Adrenal gland (tissue), 5 donors: ENCODE measurements around the gene KIAA0513.

Source experiments
- POLR2A ChIP-seq, 2 donors: fragments of 450-650 bp; IDR thresholded peaks; one replicate each; pipeline ENCODE4 v1.6.1; 2017; ENCODE audit warnings: antibody characterized with exemption in 2 of 2, mild to moderate bottlenecking in 2 of 2, moderate library complexity in 1 of 2
- TF ChIP-seq, protein P1 (sequence below), 6 experiments: fragments of 450-650 bp in 4 of 6; fragments of 200-600 bp in 2 of 6; sonication (generic) in 1 of 6; IDR thresholded peaks; 1 replicate in 5 of 6; 2 replicates in 1 of 6; pipeline versions ENCODE4 v1.5.1 to v1.8.0; 2016 to 2021; ENCODE audit warnings: antibody characterized with exemption in 6 of 6, mild to moderate bottlenecking in 2 of 6, moderate library complexity in 1 of 6
- donor health status: DM: no; HTN: no; CAD: no.

DNA sequence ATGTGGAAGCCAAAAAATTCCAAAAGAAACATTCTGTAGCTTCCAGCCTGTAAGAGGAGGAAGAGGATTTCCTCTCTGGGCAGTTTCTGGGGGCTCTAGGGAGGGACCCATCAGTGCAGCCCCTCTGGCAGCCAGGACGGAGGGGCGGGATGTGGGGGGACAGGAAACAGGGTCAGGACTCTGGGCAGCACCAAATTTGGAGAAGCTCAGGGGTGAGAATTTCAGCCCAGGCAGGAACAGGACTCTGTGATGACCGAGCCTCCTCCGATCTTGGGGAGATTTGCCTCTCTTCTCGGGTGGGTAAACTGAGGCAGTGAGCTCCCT, 103.1 kb downstream of the KIAA0513 start:
- TF ChIP-seq, protein P1, sequence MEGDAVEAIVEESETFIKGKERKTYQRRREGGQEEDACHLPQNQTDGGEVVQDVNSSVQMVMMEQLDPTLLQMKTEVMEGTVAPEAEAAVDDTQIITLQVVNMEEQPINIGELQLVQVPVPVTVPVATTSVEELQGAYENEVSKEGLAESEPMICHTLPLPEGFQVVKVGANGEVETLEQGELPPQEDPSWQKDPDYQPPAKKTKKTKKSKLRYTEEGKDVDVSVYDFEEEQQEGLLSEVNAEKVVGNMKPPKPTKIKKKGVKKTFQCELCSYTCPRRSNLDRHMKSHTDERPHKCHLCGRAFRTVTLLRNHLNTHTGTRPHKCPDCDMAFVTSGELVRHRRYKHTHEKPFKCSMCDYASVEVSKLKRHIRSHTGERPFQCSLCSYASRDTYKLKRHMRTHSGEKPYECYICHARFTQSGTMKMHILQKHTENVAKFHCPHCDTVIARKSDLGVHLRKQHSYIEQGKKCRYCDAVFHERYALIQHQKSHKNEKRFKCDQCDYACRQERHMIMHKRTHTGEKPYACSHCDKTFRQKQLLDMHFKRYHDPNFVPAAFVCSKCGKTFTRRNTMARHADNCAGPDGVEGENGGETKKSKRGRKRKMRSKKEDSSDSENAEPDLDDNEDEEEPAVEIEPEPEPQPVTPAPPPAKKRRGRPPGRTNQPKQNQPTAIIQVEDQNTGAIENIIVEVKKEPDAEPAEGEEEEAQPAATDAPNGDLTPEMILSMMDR (IDR thresholded peaks at IDR 0.05) = no peak
- TF ChIP-seq POLR2A (IDR thresholded peaks at IDR 0.05) = no peak
